GM12874 (cell line): Measurements from ENCODE around the gene ARR3.

Source experiments
- CTCF ChIP-seq: IDR thresholded peaks from 2 replicates; pipeline ENCODE4 v1.5.1; 2011; ENCODE audit warnings: low read depth, mild to moderate bottlenecking, control low read depth, low read length, moderate library complexity; ENCODE audit not compliant: insufficient read depth

ARR3 gene

DNA sequence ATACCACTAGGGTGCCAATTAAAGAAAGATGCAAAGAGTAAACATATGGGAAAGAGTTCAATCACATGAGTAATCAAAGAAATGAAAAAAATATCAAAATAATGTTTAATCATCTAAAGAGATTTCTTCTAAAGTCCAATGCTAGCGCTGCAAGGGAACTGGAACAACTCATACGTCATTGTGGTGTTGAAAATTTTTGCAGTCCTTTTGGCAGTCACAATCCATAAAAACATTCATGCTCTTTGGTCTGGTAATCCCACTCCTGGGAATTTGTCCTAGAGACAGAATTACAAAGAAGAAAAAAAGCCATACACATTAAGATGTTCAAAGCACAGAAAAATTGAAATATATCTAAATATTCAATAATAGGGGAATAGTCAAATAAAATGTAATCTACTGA lies 12.7 kb upstream of the ARR3 start:
- no peak for TF ChIP-seq CTCF

GRCh38 chrX:70257423-70258288 lies 10.5 kb upstream of the ARR3 start:
- TF ChIP-seq CTCF, result no peak

DNA sequence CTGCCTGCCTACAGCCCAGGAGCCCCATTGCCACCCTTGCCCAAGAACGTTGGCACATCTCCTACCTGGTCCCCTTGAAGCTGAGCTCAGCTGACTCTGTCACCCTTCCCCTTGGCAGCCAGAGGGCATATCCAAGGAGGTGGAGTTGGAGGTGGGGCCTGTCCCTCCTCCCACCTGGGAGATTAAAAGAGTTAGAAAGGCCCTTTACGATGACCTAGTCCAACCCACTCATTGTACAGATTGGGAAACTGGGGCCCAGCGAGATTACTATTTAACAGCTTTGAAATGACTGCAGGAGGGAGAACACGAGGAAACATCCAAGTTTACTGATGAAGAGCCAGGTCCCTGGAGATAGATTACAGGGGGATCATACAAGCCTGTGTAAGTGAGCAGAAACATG lies 8.0 kb upstream of the ARR3 start, which contains the start of gene P2RY4:
Gene P2RY4 (minus strand): TSS at position 101 of the 400 bp plus-strand sequence. CDS start 580 bp downstream, outside the sequence.
- no peak for TF ChIP-seq CTCF

- peak; percentile 58 for TF ChIP-seq CTCF
These were observed 5.1 kb upstream of the ARR3 start for GRCh38 chrX:70262952-70263567.

DNA sequence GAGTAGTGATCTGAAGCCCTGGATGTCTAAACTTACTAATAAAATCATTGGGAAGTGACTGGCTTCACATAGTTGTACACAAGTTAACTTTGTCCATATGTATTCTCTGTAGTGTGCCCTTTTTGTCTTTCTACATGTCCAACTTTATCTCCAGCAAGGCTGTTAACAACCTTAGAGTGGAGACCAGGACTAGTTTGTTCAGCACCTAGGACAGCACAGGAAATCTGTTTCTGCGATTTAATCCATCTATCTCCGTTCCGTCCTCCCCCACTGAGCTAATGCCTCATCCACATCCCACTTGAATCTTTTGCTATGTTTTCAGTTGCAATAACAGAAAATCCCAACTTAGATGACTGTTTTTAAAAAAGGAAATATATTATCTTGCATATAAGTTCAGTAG lies 3.4 kb upstream of the ARR3 start:
- no peak for TF ChIP-seq CTCF

- TF ChIP-seq CTCF, result no peak
These were observed 10.9 kb downstream of the ARR3 start for GRCh38 chrX:70279081-70279480.

DNA sequence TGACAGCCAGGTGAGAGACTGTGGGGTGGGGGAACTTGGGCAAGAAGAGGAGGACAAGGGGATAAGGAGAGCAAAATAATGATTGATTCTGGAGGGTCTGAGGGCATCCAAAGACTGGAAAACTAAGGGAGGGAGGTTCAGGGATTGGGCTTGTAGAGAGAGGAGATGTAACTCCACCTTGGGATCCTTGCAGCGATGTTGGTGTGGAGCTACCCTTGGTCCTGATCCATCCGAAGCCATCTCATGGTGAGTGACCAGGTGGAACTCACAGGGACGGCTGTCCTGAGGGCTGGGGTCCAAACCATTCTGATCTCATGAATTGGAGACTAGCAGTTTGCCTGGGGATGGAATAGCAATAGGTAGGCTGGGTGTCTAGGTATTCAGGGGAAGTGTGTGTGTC lies 12.4 kb downstream of the ARR3 start:
- TF ChIP-seq CTCF, result no peak
